ENCODE results near the gene KIRREL1.

DNA sequence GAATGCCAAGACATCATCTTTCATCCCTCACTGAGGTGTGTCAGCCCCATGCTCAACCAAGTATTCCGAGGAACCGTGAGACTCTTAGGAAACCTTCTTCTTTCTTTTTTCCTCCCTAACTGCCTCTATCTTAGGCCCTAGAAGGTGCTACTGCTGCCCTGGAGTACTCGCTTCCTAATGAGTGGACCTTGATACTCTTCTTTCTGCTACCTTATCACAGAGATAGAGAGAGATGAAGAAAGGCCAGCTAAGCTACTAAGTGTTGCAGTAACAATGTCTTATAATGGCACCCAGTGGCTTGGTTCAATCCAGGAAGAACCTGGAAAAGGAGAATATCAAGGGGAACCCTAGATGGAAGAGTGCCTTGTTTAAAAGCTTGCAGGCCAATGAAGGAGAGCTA, 86.6 kb downstream of the KIRREL1 start:
- TF ChIP-seq, protein P1, sequence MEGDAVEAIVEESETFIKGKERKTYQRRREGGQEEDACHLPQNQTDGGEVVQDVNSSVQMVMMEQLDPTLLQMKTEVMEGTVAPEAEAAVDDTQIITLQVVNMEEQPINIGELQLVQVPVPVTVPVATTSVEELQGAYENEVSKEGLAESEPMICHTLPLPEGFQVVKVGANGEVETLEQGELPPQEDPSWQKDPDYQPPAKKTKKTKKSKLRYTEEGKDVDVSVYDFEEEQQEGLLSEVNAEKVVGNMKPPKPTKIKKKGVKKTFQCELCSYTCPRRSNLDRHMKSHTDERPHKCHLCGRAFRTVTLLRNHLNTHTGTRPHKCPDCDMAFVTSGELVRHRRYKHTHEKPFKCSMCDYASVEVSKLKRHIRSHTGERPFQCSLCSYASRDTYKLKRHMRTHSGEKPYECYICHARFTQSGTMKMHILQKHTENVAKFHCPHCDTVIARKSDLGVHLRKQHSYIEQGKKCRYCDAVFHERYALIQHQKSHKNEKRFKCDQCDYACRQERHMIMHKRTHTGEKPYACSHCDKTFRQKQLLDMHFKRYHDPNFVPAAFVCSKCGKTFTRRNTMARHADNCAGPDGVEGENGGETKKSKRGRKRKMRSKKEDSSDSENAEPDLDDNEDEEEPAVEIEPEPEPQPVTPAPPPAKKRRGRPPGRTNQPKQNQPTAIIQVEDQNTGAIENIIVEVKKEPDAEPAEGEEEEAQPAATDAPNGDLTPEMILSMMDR (IDR thresholded peaks at IDR 0.05), result no peak
- TF ChIP-seq POLR2A (IDR thresholded peaks at IDR 0.05) (no peak), POLR2AphosphoS5 (IDR thresholded peaks at IDR 0.05) (no peak)

Data from transverse colon (tissue), 4 donors.